GM18526 (cell line): ENCODE results near the gene AUH.

Experiments used
- POLR2A ChIP-seq: IDR thresholded peaks from 3 replicates; pipeline ENCODE4 v1.6.1; 2011; ENCODE audit not compliant: insufficient read length; ENCODE audit errors: extremely low read depth

AUH gene

GRCh38 chr9:91190062-91190461 lies 171.7 kb downstream of the AUH start:
- no peak for TF ChIP-seq POLR2A

GRCh38 chr9:91188719-91189590 lies 172.8 kb downstream of the AUH start:
- TF ChIP-seq POLR2A = no peak

GRCh38 chr9:91187965-91188344 lies 173.8 kb downstream of the AUH start:
- no peak for TF ChIP-seq POLR2A

GRCh38 chr9:91187311-91187964 lies 174.3 kb downstream of the AUH start:
- no peak for TF ChIP-seq POLR2A

GRCh38 chr9:91186632-91187108 lies 175.0 kb downstream of the AUH start:
- TF ChIP-seq POLR2A = no peak

GRCh38 chr9:91185193-91185886 lies 176.4 kb downstream of the AUH start:
- TF ChIP-seq POLR2A = no peak

GRCh38 chr9:91182429-91183225 lies 179.1 kb downstream of the AUH start:
- TF ChIP-seq POLR2A = no peak

GRCh38 chr9:91181541-91181940 lies 180.2 kb downstream of the AUH start:
- TF ChIP-seq POLR2A = no peak

- TF ChIP-seq POLR2A = no peak
Observed at GRCh38 chr9:91180930-91181268, 180.8 kb downstream of the AUH start.

GRCh38 chr9:91180240-91180929 lies 181.3 kb downstream of the AUH start:
- no peak for TF ChIP-seq POLR2A

GRCh38 chr9:91179237-91180138 lies 182.2 kb downstream of the AUH start:
- TF ChIP-seq POLR2A = no peak

- TF ChIP-seq POLR2A = no peak
Observed at GRCh38 chr9:91178281-91179236, 183.2 kb downstream of the AUH start.
